Activated T-cell treated with anti-CD3 and anti-CD28 coated beads for 1 hour (primary cell): Measurements from ENCODE around the gene SNAPIN.
"Not testable (repeated sequence)": the region's sequence is repeated elsewhere in the genome, so short reads cannot be mapped to it uniquely, and the experiment has no call there.

Experiments
- DNase-seq: peaks from one replicate; pipeline ENCODE4 v3.0.0-alpha.2; 2020; ENCODE audit warnings: low read depth

Gene SNAPIN

GRCh38 chr1:153626904-153627714 is 31.4 kb upstream of the SNAPIN start, which contains the start of gene S100A13:
TSS of gene S100A13 (minus strand) at chr1:153627505. CDS start at chr1:153626472, 1,033 bp downstream.
- no peak for DNase-seq

DNA sequence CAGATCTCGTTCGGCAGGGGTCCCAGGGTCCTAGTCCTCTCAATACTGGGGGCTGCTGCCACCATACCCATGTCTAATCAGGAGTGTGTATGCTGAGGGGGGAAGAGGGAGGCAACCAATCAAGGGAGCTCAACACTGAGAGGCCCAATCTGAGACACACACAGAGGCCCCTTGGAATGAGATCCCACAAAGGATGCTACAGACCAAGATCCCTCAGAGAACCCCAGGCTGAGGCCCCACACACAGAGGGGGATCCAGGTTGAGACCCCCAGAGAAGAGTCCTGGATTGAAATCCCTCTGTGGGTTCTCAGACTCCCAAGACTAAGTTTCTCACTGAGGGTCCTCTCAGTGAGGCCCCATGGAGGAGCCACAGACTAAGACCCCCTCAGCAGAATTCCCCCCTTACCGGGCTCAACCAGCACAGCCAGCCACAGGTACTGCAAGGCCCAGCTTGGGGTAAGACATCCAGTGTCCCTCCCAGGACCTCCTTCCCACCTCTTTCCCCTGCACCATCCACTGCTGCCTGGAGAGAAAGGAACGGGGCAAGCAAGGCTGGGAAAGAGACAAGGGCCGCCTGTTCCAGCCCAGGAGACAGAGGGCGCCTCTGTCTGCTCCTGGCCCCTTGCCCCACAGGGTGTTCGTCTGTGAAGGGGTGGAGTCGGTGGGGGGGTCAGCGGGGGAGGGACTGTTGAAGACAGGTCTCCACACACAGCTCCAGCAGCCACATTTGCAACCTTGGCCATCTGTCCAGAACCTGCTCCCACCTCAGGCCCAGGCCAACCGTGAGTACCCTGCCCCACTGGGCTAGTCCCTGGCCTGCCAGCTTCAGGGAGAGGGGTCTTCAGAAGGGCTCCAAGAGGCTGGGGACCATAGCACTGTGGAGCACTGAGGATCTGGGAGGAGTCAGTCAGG is 30.5 kb upstream of the SNAPIN start, which contains the start of gene S100A1:
S100A1 (plus strand) TSS at position 720 of the 912 bp plus-strand sequence. CDS start 2,088 bp downstream, outside the sequence.
- DNase-seq, result no peak

DNA sequence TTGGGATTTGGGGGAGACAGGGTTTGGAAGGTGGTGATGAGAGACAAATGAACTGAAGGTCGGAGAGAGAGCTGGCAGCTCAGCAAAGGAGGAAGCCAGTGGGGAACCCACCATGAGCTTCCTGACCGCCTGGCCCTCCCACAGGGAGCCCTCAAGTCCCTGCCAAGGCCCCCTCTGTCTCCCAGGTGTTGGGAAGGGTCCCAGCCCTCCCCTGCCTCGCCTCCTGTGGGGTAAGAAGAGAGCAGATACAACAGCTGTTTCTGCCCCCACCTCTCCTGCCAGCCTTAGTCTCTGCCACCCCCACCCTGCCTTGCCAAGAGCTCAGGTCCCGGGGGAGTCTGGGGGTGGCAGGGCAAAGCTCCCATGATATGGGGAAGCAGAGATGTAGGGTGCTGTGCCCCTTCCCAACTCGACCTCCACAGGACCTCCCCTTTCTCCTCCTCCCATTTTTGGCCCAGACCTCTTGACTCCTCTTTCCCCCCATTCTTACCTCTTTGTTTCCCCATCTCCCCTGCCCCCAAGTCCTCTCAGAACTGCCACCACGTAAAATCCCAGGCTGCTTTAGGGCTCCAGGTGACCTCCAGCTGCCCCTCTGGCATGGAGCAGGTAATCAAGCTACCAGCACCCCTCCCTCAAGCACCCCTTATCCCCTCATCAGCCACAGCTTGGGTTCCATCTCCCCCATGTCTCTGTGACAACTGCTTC is 29.7 kb upstream of the SNAPIN start:
- DNase-seq, result no peak

- DNase-seq, result no peak
Measured at GRCh38 chr1:153629343-153629665, 29.2 kb upstream of the SNAPIN start.

- DNase-seq, result no peak
Measured at GRCh38 chr1:153629971-153630370, 28.5 kb upstream of the SNAPIN start.

DNA sequence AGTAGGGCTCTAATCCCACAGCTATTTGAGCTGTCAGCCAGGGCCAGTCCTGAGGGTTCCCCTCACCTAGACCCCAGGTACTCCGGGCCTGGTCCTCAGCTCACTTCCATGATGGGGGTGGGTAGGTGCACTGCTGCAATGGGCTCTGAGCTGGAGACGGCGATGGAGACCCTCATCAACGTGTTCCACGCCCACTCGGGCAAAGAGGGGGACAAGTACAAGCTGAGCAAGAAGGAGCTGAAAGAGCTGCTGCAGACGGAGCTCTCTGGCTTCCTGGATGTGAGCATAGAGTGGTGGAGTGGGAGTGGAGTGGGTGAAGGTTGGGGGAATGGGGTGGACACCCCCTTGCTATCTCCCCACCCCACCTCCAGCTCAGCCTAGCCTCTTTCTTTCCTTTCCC is 28.1 kb upstream of the SNAPIN start:
- DNase-seq, result no peak

DNA sequence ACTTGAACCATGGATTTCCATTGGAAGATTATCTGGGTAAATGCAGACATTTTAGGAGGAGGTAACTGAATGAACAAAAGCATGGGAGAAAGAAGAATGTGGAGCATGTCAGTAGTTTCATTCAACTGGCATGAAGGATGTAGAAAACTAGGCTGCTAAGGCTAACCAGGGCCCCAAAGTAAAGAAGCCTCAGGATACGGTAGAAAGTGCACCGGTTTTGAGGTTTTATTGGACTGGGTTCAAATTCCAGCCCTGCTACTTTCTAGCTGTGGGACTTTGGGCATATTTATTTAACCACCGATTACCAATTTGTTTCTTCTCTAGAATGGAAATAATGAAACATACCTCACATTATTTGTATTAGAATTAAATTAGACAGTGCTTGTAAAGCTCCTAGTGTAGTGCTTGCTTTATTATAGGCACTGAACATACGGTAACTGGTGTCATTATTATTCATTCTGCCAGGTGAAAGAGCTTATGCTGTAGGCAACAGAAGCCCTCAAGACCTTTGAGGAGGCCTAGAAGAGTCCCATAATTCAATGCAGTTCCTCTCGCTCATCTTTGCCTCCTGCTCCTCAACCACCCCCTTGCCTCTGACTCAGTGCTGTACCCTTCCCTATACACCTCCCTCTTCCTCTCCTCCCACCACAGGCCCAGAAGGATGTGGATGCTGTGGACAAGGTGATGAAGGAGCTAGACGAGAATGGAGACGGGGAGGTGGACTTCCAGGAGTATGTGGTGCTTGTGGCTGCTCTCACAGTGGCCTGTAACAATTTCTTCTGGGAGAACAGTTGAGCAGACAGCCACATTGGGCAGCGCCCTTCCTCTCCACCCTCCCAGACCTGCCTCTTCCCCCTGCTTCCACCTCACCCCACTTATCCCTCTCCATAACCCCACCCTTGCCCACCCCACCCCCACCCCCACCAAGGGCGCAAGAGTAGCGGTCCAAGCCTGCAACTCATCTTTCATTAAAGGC is 27.2 kb upstream of the SNAPIN start:
- DNase-seq, result no peak

DNA sequence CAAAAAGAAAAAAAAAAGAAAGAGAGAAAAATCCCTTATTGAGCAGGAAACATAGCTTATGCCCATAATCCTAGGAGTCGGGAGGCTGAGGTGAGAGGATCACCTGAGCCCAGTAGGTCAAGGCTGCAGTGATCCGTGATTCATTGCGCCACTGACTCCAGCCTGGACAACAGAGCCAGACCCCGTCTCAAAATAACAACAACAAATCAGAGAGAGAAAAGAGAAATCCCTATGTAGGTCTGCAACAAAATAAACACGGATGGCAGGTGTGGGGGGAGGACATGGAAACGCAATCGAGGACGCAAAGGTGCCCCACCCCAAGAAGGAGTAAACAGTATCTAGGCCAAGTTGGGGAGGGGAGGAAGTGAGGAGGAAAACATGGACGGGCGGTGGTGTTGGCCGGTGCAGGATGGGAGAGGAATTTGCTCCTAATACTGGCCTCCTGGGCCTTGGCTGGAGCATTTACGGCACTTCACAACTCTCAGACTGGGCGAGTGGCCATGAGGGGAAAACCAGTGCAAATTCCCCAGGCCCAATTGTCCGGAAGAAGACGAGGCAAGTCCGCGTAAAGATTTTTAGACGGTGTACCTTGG is 25.2 kb upstream of the SNAPIN start:
- no peak for DNase-seq

DNA sequence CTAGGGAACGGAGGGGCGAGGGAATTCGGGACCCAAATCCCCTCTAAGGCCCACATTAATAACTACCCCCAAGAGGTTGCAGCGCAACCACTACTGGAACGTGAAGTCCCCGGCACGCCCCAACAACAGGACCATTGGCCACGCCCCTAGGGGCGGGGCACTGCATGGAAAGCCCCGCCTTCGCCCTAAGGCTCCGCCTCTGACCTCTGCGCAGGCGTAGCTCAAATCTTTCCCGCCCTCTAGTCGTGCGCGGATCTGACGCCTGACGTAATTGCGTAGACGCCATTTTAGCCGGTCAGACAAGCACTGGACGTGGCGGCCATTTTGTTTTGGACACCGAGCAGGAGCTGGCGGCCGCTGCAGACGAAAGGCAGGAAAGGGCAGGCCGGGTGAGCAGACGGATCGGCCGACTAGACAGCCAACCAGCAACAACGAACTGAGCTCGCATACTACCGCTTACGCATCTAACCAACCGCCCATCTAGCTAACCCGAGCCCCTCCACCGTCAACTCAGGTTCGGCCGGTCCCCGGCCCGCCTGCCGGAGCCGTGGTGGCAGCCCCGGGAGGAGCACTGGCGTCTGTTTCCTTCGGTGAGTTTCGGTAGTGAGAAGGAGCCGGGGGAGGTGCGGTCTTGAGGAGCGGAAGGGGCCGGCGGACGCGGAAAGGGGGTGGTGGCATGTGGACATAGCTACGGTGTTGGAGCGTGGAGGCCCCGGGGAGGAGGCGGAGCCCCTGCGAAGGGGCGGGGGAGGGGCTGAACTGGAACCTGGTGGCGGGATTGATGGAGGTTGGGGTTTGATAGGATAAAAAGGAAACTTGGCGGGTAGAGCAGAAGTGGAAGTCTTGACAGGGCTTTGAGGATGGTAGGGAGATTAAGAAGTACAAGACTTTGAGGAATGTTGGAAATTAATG is 24.5 kb upstream of the SNAPIN start, which contains the start of gene CHTOP:
CHTOP (plus strand) TSS at position 313 of the 912 bp plus-strand sequence. CDS start 2,523 bp downstream, outside the sequence.
- DNase-seq, result peak; percentile 96

DNA sequence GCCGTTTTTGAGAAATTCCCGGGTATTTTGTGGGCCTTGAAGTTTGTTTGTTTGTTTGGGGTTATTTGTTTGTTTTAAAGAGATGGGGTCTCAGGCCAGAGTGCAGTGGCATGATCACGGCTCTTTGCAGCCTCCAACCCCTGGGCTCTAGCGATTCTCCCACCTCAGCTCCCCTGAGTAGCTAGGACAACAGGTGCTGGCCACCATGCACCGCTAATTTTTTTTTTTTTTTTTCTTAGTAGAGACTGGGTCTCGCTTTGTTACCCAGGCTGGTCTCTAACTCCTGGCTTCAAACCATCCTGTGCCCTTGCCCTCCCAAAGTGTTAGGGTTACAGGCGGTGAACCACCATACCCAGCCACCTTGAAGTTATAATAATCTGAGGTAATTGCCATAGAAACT is 22.6 kb upstream of the SNAPIN start:
- no peak for DNase-seq

- DNase-seq, result no peak
Measured at GRCh38 chr1:153636312-153636711, 22.2 kb upstream of the SNAPIN start.

DNA sequence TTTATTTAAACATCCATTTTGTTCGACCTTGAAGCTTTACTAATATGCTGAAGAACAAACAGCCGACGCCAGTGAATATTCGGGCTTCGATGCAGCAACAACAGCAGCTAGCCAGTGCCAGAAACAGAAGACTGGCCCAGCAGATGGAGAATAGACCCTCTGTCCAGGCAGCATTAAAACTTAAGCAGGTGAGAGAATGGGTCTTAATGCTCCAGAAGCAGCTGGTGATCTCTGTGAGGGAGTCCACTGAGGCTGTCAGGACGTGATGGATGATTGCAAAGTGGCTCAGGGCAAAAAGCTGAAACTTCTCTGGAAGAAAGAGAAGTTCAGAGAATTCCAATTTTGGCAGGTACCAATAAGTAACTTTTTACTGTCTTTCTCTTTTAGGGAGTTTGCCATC is 20.2 kb upstream of the SNAPIN start:
- DNase-seq, result no peak

GRCh38 chr1:153639280-153639679 is 19.2 kb upstream of the SNAPIN start:
- DNase-seq, result no peak

DNA sequence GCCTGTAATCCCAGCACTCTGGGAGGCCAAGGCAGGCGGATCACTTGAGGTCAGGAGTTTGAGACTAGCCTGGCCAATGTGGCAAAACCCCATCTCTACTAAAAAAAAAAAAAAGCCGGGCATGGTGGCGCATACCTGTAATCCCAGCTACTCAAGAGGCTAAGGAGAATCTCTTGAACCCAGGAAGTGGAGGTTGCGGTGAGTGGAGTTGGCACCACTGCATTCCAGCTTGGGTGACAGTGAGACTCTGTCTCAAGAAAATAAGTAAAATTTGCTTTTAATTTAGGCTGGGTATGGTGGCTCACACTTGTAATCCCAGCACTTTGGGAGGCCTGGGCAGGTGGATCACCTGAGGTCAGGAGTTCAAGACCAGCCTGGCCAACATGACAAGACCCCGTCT is 18.3 kb upstream of the SNAPIN start:
- not testable (repeated sequence) for DNase-seq

DNA sequence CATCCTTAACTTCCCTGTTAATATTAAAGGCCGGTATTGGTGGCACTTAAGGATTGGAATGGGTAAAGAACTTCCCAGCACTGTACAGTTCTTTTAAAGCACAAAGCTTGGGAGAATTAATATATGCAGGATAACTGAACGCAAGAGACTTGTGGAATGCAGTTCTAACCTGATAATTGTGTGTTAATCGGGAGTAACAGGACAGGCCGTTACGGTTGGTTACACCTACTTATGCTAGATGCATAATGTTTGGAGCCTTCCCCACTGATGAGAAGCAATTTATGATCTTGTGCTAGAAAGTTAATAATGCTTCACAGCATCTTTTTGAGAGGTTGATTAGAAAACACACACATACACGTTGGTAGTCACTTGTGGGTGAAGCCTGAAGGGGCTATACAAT is 17.6 kb upstream of the SNAPIN start:
- DNase-seq, result no peak

DNA sequence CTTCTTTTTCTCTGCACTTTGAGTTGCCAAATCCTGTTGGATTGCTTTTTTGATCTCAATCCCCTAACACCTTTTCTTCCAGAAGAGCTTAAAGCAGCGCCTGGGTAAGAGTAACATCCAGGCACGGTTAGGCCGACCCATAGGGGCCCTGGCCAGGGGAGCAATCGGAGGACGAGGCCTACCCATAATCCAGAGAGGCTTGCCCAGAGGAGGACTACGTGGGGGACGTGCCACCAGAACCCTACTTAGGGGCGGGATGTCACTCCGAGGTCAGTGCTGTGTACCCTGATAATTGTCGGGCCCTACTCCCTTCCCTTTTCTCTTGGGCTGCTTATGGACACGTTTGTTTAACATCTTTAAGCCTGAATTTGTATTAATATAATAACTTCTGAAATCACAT is 16.3 kb upstream of the SNAPIN start:
- no peak for DNase-seq

DNA sequence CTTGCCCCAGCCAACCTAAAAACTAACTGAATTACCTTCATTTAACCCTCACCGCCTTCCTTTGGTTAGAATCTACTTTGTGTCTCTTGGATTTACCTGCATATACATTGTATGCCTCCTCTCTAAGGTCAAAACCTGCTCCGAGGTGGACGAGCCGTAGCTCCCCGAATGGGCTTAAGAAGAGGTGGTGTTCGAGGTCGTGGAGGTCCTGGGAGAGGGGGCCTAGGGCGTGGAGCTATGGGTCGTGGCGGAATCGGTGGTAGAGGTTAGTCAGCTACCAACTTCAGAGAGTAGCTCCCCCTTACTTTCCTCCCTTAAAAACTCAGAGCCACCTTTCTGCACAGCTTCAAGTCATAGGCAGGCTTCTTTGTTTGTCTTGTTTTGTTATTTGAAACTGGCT is 15.4 kb upstream of the SNAPIN start:
- no peak for DNase-seq

DNA sequence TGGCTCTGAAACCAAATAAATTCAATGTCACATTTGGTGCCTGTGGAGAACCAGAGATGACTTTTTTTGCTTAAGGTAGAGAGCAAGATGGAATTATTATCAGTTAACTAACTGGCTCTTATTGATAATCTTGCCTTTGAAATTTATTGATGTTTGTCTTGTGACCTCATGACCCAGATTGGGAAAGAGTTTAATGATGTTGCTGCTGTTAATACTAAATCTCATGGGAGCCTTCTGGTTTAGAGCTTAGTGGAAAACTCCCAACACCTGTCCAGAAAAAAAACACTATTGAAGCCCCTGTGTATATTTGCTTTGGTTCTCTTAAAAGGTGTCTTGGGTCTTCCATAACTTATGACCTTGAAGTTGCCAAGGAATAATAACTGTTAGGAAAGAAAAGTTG is 14.7 kb upstream of the SNAPIN start:
- DNase-seq, result no peak

DNA sequence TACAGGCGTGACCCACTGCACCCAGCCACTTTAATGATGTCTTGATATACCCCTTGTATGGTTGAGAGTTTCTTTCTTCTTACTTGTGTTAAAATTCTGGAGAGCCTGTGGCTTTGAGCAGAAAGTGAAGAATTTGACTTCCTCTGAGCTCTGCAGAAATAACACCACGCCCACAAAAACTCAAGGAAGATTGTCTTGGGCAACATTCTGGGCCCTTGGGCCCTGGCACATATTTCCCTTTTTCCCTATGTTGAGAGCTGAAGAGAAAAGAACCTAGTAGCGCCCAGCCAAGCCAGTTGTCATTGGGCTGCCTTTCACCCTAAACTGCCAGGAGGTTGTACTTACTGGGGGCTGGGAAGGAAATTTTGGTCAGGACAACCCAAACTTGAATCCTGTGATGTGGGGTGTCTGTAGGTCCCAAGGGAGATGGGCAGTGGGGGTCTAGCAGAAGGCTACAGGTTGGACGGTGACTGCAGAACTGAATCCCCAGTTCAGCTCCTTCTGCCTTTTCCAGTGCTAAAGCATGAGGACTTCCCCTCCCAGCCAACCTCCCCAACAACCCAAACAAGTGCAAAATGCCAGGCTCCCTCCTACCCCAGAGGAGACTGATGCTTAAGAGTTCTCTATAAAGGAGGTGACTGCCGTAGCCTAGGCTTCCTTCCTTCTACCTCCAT is 11.7 kb upstream of the SNAPIN start:
- DNase-seq, result no peak
